ENCODE data around the gene PARP16.

Gene PARP16, protein sequence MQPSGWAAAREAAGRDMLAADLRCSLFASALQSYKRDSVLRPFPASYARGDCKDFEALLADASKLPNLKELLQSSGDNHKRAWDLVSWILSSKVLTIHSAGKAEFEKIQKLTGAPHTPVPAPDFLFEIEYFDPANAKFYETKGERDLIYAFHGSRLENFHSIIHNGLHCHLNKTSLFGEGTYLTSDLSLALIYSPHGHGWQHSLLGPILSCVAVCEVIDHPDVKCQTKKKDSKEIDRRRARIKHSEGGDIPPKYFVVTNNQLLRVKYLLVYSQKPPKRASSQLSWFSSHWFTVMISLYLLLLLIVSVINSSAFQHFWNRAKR

DNA sequence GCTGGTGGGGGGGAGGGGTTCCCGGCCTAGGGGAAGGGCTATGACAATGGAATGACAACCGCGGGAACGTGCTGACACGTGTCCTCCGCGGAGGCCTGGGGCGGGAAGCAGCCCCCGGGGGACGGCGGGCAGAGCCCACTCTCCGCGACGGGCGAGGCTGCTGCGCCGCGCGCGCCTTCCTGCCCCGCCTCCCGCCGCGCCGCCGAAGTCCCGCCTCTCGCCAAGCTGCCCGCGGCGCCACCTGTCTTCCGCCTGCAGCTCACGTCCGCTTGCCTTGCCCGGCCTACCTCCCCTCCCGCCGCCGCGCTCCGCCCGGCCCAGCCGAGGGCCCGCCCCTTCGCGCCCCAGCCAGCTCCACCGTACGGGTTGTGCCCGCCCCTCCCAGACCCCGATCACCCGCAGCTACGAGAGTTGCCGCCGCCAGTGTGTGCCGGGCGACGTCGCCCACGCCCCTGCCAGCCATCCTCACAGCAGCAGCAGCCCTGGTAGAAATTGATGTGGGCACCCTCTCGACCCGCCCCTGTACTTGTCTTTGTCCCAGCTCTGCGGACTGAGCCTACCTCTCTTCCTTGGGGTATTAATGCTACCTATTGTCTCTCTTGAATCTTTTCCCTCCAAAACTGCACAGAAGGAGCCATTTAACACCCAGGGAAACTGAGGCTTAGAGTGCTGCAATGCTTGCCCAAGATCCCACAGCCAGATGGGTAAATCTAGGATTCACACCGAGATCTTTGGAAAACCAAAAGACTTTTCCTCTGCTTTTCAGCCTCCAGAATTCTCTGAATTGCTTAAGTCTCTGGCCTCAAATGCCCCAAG lies at the start of gene PARP16:
TSS of gene PARP16 (minus strand) at position 180 of the 816 bp plus-strand sequence. CDS start 457 bp downstream, outside the sequence.
- DNase-seq = peak; percentile 62

DNA sequence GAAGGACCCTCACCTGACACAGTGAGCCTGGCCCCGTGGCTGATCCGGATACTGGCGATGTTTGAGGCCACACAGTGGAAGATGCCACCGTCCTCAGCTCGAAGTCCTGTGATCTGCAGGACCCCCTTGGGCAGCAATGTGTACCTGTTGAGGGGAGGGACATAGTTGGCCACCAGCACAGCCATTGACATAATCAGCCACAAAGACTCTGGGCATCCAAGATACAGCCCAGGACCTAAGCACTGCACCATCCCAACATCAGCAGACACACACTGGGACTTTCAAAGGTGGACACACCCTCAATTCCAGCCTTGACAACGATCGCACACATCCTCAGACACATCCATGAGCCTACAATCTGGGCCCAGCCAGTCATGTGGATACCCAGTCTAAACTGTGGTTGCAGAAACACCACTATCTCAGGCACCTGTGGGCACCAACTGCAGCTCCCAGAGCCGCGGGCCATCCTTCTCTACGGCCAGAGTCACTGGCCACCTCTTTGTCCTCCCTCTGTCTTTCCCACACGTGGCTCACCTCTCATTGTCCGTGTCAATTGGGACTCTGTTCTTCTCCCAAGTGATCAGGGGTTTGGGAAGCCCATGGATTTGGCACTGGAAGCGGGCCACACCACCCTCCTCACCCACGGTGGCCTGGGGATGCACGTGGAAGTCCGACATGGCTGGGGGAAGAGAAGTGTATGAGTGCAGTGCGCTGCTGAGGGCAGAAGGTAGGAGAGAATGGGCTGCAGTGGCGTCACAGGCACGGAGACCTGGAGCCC lies 48.8 kb upstream of the PARP16 start:
- no peak for DNase-seq

DNA sequence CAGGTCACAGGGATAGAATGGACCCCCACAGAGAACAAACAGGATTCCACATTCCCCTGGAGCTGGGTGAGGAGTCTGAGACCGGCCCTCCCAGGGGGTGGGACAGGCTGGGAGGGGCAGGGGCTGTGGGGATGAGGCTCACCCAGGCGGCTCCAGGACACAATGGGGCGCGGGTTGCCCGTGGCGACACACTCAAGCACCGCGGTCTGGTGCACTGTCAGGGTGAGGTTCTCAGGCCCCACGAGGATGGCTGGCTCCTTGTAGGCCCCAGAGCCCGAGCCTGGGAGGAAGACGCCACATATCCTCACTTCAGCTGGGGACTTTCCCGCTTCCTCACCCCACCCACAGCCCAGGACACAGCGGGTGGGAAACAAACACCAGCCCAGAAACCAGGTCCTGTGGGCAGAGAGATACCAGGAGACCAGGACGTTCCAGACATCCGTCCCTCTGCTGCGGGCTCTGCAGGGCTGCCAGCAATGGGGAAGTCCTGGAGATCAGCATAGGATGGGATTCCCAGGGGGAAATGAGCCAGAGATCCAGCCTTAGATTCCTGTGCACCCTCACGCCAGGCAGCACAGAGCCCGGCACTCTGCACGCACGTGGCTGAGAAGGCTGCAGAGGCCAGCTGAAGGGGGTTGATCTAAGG lies 48.0 kb upstream of the PARP16 start:
- no peak for DNase-seq

DNA sequence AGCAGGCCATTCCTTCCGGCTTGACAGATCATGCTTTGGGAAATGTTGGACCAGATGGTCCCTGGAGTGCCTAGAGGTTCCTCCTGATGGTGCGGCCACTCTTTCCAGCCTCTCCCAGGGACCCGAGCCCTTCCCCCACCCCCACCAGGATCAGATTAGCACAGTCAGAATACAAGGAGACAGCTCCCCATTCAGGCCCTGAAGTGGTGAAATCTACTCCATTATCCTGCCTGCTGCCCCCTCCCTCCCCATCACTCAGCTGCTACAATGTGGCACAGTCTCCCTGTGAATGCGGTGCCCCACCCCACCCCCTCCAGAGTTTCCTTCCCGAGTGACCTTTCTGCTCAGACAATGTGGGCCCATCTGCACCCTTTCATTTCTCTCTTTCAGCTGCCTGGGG lies 47.2 kb upstream of the PARP16 start:
- no peak for DNase-seq

DNA sequence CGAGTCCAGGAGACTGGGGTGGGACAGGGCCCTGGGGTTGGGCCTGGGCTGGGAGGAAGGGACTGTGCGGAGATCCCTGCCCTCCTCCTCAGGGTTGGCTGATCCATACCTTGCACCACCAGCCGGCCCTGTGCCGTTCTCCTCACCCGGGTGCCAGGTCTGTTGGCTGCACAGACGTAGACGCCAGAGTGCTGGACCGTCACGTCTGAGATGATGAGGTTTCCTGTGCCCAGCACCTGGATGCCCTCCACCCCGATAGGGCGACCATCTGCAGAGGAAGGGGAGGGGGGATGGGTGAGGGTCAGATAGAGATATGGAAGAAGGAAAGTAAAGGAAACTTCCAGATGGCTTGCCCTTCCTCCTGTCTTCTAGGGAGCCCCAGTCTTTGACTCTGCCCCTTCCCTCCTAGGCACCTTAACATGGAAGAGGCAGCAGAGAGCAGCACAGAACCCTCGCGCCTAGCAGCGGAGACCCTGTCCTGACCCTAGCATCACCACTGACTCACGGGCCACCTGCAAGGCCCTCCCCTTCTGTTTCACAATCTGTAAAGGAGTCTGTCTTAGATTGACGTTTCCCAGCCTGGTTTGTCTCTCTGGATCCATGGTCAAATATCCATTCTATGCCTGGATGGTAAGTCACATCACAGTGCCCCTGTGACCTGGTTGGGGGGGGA lies 46.6 kb upstream of the PARP16 start:
- no peak for DNase-seq

DNA sequence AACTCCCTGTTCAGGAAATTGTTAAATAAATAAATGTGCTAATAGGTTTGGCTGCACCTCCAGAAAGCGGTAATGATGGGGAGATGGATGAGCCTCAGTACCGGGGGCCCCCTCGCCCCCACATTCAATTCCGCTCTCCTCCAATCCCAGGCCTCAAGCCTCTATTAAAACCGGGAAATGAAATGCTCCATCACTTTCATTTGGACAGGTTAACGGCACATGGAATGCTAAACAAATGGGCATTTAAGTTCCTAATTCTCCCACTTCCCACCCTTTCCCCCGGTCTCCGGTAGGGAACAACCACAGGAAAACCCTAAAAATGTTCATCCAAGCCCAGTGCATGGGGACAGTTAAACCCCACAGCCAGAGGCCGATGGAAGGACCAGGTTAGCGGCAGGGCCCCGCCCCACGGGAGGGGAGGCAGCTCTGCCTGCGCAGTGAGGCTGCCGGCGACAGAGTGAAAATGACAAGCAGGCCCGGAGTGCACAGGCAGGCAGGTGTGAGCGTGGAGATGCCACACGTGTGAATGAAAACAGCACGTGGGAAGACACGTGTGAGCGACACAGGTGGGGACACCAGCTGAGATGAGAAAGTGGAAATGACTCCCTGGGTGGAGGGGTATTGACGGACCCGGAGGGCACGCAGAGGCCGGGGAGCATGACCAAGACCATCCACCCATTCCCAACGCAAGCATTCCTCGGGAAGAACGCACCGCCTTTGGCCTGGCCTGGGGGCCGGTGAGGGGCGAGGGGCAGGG lies 45.9 kb upstream of the PARP16 start:
- no peak for DNase-seq

DNA sequence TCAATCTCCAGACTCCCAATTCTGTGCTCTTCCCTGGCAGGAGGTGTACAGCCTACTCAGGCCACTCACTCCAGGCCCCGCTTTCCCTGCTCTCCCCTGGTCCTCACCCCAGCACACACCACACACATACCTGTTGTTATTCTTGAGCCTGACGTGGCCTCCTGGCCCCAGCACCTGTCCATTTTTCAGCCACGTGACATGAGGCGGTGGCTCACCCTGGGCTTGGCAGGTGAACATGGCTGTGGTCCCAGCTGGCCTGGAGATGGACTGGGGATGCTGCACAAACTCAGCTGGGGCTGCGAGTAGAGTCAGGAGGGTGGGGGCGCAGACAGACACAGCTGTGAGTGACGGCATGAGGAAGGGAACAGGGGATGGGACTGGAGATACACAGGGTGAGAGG lies 45.1 kb upstream of the PARP16 start:
- no peak for DNase-seq

DNA sequence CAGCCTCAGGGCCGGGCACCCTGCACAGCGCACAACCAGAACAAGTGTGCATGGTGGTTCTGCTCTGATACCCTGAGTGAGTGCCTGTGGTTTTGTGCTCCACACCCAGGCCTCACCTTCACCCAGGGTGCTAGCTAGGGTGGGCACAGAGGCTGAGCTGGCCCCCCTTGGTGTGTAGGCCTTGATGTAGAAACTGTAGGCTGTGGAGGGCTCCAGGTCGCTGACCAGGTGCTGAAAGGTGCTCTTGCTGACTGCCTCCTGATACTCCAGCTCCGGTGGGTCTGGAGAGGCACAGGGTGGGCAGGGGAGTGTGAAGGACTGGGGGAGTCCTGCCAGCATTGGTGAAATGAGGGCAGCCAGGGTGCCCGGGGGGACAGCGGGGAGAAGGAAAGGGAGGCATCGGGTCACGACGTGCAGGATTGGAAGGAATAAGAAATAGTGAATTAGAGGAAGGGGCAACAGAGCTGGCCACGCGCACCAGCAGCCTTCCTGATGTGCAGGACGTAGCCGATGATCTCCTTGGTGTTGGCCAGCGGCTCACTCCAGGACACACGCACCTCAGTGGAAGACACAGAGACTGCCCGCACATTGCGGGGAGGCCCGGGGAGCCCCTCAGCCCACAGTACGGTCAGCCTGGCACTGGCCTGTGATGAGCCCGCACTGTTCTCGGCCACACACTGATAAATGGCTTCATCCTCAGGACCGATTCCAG lies 44.4 kb upstream of the PARP16 start:
- DNase-seq = no peak

DNA sequence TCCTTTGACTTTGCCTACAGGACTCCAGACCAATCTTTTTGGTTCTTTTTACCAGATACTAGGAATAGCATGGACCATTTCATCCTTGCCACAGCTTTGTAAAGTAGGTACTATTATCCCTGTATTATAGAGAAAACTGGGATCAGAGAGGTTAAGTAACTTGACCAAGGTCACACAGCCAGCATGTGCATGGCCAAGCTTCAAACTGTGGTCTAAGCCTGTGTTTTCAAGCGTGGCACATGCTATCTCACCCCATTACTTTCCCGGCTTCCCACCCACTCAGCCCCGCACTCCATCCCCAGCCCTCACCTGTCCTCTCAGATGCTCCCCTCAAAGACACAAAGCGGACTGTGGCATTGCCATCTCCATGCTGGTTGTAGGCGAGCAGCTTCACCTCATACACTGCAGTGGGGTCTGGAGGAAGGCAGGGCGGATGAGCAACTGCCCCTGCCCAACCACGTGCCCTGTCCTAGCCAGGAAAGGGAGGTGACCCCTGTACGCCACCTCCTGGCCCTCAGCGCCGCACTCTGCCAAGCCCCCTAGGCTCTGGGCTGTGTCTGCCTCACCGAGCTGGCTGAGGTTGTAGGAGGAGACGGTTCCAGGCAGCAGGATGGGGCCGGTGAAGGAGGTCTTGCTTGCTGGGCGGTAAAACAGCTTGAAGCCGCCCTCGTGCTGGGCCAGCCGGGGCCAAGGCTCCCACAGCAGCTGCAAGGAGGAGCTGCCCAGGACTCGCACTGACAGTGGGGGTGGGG lies 43.5 kb upstream of the PARP16 start:
- no peak for DNase-seq

DNA sequence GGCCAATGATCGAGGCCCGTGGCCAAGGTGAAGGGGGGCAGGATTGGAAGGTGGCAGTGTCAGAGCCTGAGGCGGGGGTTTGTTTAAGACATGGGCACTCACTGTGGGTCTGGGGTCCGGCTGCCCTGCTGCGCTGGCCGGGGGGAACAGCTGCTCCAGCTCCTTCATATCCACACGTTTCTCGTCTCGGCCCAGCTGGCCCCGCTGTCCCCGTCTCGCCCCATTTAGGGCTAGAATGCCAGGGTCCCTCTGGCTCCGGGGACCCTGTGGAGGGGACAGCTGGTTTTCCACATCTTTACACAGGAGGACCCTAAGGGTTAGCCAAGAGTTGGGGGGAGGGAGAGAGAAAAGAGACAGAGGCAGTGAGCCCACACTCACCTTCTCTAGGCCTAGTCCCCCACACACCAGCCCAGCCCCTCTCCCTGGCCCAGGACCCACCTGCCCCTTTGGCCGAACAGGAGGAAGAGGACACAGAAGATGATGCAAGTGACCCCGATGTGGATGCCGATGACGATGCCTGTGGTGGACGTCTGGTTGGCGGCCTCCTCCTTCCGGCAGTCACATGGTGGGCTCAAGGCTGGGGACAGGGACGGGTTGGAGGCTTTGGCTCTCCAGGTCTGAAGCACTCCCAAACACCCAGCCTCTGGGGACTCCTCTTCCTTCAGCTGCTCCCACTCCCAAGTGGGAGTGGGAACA lies 42.8 kb upstream of the PARP16 start:
- DNase-seq = no peak

DNA sequence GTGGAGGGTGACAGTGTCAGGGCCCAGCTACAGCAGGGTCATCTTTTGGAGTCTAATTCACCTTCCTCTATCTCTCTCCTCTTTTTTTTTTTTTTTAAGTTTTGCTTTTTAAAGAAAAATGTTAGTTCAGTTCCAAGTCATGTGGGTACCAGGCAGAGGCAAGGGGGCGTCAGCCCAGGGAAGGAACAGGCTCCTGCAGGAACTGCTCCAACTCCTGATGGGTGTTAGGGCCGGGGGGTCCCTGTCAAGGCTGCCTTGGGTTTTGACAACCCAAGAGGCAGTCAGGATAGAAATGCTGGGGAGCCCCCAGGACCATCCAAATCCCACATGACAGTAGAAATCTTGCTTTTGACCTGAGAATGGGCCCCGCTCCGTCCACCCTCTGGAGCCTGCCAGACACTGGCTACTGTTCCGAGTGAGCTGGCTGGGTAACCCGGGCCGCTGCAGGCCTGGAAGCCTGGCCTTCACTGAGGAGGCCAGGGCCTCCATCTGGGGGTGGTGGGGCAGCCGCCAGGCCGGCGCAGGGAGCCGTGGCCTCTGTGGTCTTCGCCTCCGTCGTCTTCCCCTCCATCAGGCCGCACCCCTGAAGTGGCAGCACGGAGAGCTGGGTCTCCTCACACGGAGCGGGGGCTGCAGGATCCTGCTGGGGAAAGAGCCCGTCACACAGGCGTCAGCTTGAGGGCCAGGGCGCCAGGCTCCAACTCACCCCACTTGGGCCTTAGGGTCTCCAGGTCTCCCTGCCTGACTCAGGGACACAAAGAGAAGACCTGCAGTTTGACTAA lies 42.0 kb upstream of the PARP16 start:
- no peak for DNase-seq

DNA sequence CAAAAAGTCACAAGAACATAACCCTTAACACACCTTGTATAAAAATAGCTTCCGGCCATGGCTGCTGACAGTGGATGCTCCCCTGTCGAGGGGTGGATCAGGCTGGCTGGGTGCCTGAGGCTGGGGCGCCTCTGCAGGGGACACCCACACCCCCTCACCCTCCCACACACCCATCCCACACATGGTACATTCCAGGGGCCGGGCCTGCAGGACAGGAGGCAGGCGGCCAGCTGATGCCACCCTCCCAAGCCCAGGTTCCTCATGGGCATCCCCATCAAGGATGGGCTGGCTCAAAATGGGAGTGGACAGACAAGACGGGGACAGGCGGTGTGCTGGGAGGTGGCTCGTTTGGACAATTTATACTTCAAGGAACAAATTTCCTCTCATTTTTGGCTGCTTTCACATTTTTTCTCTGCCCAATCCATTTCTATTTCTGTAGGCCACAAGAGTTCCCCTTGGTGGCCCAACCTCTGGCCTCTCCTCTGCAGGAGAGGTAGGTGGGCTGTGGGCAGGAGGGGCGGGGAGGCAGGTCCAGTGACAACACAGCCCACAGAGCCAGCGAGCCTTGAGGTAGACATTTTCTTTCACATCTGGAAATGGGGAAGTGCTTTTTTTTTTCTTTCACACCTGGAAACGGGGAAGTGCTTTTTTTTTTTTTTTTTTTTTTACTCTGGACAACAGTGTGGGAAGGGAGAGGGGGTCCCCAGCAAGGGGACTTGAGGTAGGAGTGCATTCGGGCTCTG lies 41.1 kb upstream of the PARP16 start:
- no peak for DNase-seq

DNA sequence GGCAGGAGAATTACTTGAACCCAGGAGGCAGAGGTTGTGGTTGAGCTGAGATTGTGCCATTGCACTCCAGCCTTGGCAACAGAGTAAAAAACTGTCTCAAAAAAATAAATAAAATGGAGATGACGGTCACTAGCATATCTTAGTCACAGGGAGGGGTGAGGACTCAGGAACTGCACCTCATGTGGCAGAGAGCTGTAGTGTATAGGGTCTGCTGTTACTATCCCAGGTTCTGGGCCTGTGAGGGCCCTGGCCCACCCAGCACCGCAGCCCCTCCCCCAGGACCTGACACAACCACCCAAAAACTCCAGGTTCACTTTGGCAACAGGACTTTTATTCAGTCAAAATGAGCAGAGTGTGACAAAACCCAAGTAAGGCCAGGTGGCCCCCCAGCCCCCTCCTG lies 40.1 kb upstream of the PARP16 start:
- no peak for DNase-seq

DNA sequence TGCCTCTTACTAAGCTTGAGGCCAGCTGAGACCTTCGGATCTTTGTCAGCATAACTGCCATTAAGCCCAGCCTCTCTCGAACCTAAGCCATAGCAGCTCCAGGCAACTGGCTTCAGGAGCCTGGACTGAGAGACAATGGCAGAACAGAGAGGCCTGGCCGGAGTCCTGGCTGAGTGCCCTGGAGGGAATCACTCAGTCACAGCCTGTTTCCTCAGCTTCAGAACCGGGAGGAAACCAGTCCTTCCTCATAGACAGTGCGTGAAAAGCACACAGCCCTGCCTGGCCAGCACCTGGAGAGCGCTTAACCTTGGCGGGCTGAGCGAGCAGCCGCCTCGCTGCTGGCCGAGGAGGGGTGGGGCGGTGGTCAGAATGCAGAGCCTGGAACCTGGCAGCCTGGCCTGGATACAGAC lies 39.4 kb upstream of the PARP16 start:
- DNase-seq = no peak

DNA sequence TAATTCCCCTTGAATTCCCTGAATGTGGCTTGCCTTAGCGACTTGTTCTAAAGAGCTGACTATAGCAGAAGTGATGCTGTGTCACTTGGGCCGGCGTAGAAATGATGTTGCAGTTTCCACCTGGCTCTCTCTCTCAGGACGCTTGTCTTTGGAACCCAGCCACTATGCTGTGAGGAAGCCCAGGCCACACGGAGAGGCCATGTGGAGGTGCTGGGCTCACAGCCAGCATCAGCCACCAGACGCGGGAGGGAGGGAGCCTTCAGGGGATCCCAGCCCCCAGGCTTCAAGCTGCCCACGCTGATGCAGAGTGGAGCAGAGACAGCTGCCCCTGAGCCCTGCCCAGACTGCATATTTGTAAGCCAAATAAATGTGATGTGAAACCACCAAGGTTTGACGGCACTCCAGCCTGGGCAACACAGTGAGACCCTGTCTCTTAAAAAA lies 36.4 kb upstream of the PARP16 start:
- no peak for DNase-seq

DNA sequence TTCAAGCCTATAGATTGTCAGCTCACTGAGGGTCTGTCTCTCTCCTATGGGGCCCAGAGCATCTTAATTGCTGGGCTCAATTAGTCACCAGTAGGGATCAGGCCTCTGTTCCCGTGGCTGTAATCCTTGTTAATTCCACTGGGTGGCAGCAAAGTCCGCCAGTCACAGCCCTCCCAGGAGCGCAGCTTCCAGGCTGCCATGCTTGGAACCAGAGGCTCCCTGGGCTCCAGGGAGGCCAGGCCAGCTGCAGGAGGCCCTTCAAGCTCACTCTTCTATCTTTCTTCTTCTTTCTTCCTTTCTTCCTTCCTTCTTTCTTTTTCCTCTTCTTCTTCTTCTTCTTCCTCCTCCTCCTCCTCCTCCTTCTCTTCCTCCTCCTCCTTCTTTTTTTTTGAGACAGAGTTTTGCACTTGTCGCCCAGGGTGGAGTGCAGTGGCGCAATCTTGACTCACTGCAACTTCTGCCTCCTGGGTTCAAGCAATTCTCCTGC lies 32.2 kb upstream of the PARP16 start:
- peak; percentile 53 for DNase-seq

DNA sequence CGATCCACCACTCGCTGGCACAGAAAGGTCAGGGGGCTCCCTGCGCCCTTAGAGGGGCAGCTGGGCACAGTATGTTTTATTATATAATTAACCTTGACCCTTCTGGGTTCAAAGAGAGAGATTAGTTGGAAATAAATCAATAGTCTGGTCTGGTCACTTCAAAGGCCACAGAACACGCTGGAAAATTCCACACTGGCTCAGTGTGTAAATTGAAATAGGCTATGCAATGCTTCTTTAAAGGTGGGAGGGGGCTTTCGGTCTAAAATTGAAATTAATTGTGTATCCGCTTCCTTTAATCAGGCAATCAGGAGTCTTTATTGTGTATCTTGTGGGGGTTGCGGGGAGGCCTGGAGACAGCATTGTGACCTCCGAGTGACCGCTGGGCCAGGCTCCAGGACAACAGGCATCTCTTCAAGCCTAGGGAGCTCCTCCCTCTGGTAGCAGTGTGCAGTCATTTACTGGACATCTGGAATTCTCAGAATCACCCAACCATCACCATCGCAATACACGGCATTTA lies 25.8 kb upstream of the PARP16 start:
- DNase-seq = no peak

DNA sequence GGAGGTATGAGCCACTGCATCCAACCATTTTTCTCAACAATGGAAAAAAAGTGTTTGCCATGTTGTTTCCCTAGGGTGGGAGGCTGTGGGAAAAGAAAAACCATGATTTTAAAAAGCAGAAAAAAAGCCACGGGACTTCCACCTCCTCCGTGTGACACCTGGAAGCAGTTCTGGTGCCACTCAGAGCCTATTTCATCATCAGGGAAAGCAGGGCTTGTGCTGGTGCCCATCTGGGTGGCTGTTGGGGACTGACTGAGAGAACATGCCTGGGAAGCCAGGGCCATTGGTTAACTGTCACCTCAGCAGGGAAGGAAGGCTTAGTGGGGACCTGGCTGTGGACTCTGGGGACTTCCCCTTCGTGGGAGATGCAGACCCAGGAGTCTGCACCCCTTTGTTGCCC lies 25.1 kb upstream of the PARP16 start:
- DNase-seq = no peak

Measured in NCI-H510A treated with DMSO at 0.1 percent for 48 hours (cell line).